ENCODE measurements around the gene ADAD2. TPM values are rescaled to one million over a fixed set of nuclear protein-coding genes. Genes with fewer than 3 reads are reported as not detected.
A peak's percentile ranks its signal among the peaks of the same experiment; 100 is the strongest.

Gene ADAD2
- total and polyA plus RNA-seq, 10 of the 15 experiments (the other 5 are each of a cell fraction or from before 2014, with no cell fraction given), result 0.44 to 0.68 (median 0.51) TPM; not detected in 7

- no peaks in the 10 kb centered on the region for H4K20me1 ChIP-seq (ENCODE audit: control insufficient read depth, insufficient read depth)
- no peaks in the 10 kb centered on the region for H3K36me3 ChIP-seq (ENCODE audit: control insufficient read depth in 2 of 2, insufficient read depth in 2 of 2, low read length in 1 of 2)
- RAD21 ChIA-PET (ENCODE audit: unreplicated experiment), result no interaction called here
- in situ Hi-C loops (cut with MboI), result no loop called here
- SMC1A ChIA-PET (ENCODE audit: uncharacterized antibody, unreplicated experiment), result no interaction called here
- no peak for TF ChIP-seq KLF5 (IDR thresholded peaks at IDR 0.05; ENCODE audit: partially characterized antibody)
- TF ChIP-seq CTCF (IDR thresholded peaks at IDR 0.05 in 2 of 3, conservative IDR thresholded peaks at IDR 0.05 in 1 of 3; ENCODE audit: control insufficient read depth in 2 of 3, extremely low read depth in 1 of 3, insufficient read depth in 1 of 3, low read depth in 3 of 3, low read length in 3 of 3), result 0 out of 6 replicates have a peak, but pooled peaks of 1 of the 3 experiments have one; percentile 5
- no peaks in the 10 kb centered on the region for H3K4me1 ChIP-seq (ENCODE audit: control insufficient read depth, insufficient read depth, low read length)
- no TSS peak for BruUV-seq (replicated peaks)
- H3K4me3 ChIP-seq, result no peak overlapping the region
- H3K27ac ChIP-seq (ENCODE audit: control insufficient read depth, insufficient read depth), result no peak overlapping the region
- H3K9ac ChIP-seq (ENCODE audit: control insufficient read depth, insufficient read depth, low read length), result no peak overlapping the region
- H2AFZ ChIP-seq (ENCODE audit: control insufficient read depth, low read depth, low read length), result peak overlapping the region; percentile 28; the same call in 1 of the 2 replicates
- ATAC-seq (peak; percentile 47), DNase-seq (ENCODE audit: low read depth, low spot score) (no peak), FAIRE-seq (no peak)
- no peaks in the 10 kb centered on the region for H3K9me3 ChIP-seq (replicated peaks; ENCODE audit: control insufficient read depth, insufficient read depth, low read length)
- H3K4me2 ChIP-seq (ENCODE audit: control insufficient read depth, insufficient read depth), result peak overlapping the region; percentile 28; the same call in 1 of the 2 replicates
- no peaks in the 10 kb centered on the region for H3K27me3 ChIP-seq (replicated peaks in 1 of 2; ENCODE audit: control insufficient read depth in 2 of 2, insufficient read depth in 2 of 2, low read length in 1 of 2)
- POLR2A ChIA-PET, result no interaction called here
- WGBS (ENCODE audit: insufficient coverage, insufficient replicate concordance, low lambda C conversion rate, missing lambda C conversion rate), result 49% methylated on average over 34 of the region's 34 CpGs
- CTCF ChIA-PET, result interaction anchor here (1.6 kb wide), 1 partner anchor 8 kb away, joined by 5 read pairs; the partner anchor contains the start of gene TAF1C
- H3K79me2 ChIP-seq (ENCODE audit: control insufficient read depth, insufficient read depth, low read length), result no peaks in the 10 kb centered on the region
- intact Hi-C loops (cut with micrococcal nuclease; ENCODE audit: unreplicated experiment), result no loop called here
These were observed 3.7 kb downstream of the ADAD2 start for GRCh38 chr16:84194470-84195200.

Measured in GM12878 (cell line).